Measurements from ENCODE around the gene OR10T2. TPM values are rescaled to one million over a fixed set of nuclear protein-coding genes. Genes with fewer than 3 reads are reported as not detected.
"Not testable (repeated sequence)": the region's sequence is repeated elsewhere in the genome, so short reads cannot be mapped to it uniquely, and the experiment has no call there.

OR10T2 gene
- total RNA-seq, 1 donor from 2014 or later, result not detected

- Mint-ChIP-seq H3K4me3 (no peak overlapping the region), H3K36me3 (ENCODE audit: low read depth) (no peaks in the 10 kb centered on the region), H3K4me1 (peaks cover 6% of the 10 kb centered on the region), H3K27ac (ENCODE audit: unreplicated experiment) (no peak overlapping the region), H3K9me3 (no peaks in the 10 kb centered on the region), H3K27me3 (ENCODE audit: low read depth) (peaks cover 22% of the 10 kb centered on the region)
- TF ChIP-seq CTCF (conservative IDR thresholded peaks at IDR 0.05), result no peak
- no peak for DNase-seq (ENCODE audit: low read depth, low spot score)
These were observed 42.6 kb downstream of the OR10T2 start for GRCh38 chr1:158356616-158357015.

- H3K4me1 Mint-ChIP-seq, result peaks cover 6% of the 10 kb centered on the region
- H3K27me3 Mint-ChIP-seq (ENCODE audit: low read depth), result peaks cover 22% of the 10 kb centered on the region
- no peaks in the 10 kb centered on the region for H3K9me3 Mint-ChIP-seq
- no peak overlapping the region for H3K27ac Mint-ChIP-seq (ENCODE audit: unreplicated experiment)
- H3K36me3 Mint-ChIP-seq (ENCODE audit: low read depth), result no peaks in the 10 kb centered on the region
- TF ChIP-seq CTCF (conservative IDR thresholded peaks at IDR 0.05), result no peak
- no peak overlapping the region for H3K4me3 Mint-ChIP-seq
- no peak for DNase-seq (ENCODE audit: low read depth, low spot score)
These were observed 43.4 kb downstream of the OR10T2 start for GRCh38 chr1:158355773-158356285.

- no peak for TF ChIP-seq CTCF (conservative IDR thresholded peaks at IDR 0.05)
- DNase-seq (ENCODE audit: low read depth, low spot score), result no peak
- no peaks in the 10 kb centered on the region for H3K4me1 Mint-ChIP-seq
- H3K27me3 Mint-ChIP-seq (ENCODE audit: low read depth), result peaks cover 22% of the 10 kb centered on the region
- no peaks in the 10 kb centered on the region for H3K36me3 Mint-ChIP-seq (ENCODE audit: low read depth)
- no peaks in the 10 kb centered on the region for H3K9me3 Mint-ChIP-seq
- no peak overlapping the region for H3K4me3 Mint-ChIP-seq
- H3K27ac Mint-ChIP-seq (ENCODE audit: unreplicated experiment), result no peak overlapping the region
These were observed 45.0 kb downstream of the OR10T2 start for GRCh38 chr1:158354255-158354654.

- Mint-ChIP-seq H3K27ac (ENCODE audit: unreplicated experiment) (no peak within 1 kb of the TSS), H3K4me3 (no peak within 1 kb of the TSS), H3K4me1 (no peaks in the 10 kb centered on the region), H3K36me3 (ENCODE audit: low read depth) (no peaks in the 10 kb centered on the region), H3K27me3 (ENCODE audit: low read depth) (peaks cover 22% of the 10 kb centered on the region), H3K9me3 (no peaks in the 10 kb centered on the region)
- no peak for TF ChIP-seq CTCF (conservative IDR thresholded peaks at IDR 0.05)
- DNase-seq (ENCODE audit: low read depth, low spot score), result no peak
These were observed 45.8 kb downstream of the OR10T2 start, which contains the start of gene CD1E for GRCh38 chr1:158353303-158354075. Gene CD1E, plus strand, starts transcription at chr1:158353894. Its CDS starts 95 bp downstream, at chr1:158353989.

GRCh38 chr1:158348946-158349345, 50.3 kb downstream of the OR10T2 start:
- not testable (repeated sequence) for H3K27me3 Mint-ChIP-seq (ENCODE audit: low read depth); H3K27ac Mint-ChIP-seq (ENCODE audit: unreplicated experiment); H3K9me3 Mint-ChIP-seq; H3K36me3 Mint-ChIP-seq (ENCODE audit: low read depth); H3K4me3 Mint-ChIP-seq; DNase-seq (ENCODE audit: low read depth, low spot score); H3K4me1 Mint-ChIP-seq

Other genes starting within 250 kb of the OR10T2 start
- gene CD1D, start 218.6 kb downstream of the OR10T2 start, total RNA-seq, result not detected in 2 replicates
- not detected in 2 replicates for gene CD1A, start 145.0 kb downstream of the OR10T2 start, total RNA-seq
- gene CD1C, start 109.5 kb downstream of the OR10T2 start, total RNA-seq, result not detected in 2 replicates
- gene CD1B, start 67.9 kb downstream of the OR10T2 start, total RNA-seq, result not detected in 2 replicates
- not detected in 2 replicates for gene CD1E, start 45.6 kb downstream of the OR10T2 start, total RNA-seq
- not detected in 2 replicates for gene OR10K2, start 26.8 kb upstream of the OR10T2 start, total RNA-seq
- not detected in 2 replicates for gene OR10K1, start 62.4 kb upstream of the OR10T2 start, total RNA-seq
- gene OR10R2, start 72.8 kb upstream of the OR10T2 start, total RNA-seq, result not detected in 2 replicates
- gene OR6Y1, start 154.9 kb upstream of the OR10T2 start, total RNA-seq, result not detected in 2 replicates
- not detected in 2 replicates for gene OR6P1, start 171.1 kb upstream of the OR10T2 start, total RNA-seq
- not detected in 2 replicates for gene OR10X1, start 180.4 kb upstream of the OR10T2 start, total RNA-seq
- not detected in 2 replicates for gene OR10Z1, start 205.8 kb upstream of the OR10T2 start, total RNA-seq